ENCODE data around the gene ASB13. TPM values are rescaled to one million over a fixed set of nuclear protein-coding genes. Genes with fewer than 3 reads are reported as not detected.

The ASB13 gene
- total and polyA plus RNA-seq, 2 experiments from 2014 or later: 11.6 to 20.2 TPM

DNA sequence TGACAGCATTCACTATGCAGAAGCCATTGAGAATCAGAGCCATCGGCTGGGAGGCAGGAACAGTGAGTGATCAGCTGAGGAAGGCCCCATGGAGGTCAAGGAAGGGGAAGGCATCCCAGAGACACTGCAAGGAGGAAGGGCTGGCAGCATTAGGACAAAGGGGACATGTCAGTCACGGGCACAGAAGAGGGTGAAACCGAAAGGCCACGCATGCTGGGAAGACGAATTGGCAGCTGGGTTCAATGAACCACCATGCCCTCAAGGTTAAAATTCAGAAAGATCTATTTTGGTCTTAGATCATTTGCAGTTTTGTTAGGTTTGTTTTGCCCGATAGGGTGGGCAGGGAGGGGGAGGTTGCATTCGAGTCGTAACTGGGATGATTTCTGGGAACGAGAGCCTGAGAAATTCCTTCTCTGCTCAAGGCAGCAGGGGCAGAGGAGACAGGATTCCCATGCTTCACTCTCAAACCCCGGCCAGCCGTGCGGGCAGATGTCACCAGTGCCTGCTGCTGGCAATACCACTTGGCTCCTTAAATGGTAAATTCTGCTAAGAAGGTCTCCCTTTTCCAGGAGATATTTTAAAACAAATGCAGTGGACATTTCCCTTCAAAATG, 57.7 kb downstream of the ASB13 start (continued):
- TF ChIP-seq, protein P1, sequence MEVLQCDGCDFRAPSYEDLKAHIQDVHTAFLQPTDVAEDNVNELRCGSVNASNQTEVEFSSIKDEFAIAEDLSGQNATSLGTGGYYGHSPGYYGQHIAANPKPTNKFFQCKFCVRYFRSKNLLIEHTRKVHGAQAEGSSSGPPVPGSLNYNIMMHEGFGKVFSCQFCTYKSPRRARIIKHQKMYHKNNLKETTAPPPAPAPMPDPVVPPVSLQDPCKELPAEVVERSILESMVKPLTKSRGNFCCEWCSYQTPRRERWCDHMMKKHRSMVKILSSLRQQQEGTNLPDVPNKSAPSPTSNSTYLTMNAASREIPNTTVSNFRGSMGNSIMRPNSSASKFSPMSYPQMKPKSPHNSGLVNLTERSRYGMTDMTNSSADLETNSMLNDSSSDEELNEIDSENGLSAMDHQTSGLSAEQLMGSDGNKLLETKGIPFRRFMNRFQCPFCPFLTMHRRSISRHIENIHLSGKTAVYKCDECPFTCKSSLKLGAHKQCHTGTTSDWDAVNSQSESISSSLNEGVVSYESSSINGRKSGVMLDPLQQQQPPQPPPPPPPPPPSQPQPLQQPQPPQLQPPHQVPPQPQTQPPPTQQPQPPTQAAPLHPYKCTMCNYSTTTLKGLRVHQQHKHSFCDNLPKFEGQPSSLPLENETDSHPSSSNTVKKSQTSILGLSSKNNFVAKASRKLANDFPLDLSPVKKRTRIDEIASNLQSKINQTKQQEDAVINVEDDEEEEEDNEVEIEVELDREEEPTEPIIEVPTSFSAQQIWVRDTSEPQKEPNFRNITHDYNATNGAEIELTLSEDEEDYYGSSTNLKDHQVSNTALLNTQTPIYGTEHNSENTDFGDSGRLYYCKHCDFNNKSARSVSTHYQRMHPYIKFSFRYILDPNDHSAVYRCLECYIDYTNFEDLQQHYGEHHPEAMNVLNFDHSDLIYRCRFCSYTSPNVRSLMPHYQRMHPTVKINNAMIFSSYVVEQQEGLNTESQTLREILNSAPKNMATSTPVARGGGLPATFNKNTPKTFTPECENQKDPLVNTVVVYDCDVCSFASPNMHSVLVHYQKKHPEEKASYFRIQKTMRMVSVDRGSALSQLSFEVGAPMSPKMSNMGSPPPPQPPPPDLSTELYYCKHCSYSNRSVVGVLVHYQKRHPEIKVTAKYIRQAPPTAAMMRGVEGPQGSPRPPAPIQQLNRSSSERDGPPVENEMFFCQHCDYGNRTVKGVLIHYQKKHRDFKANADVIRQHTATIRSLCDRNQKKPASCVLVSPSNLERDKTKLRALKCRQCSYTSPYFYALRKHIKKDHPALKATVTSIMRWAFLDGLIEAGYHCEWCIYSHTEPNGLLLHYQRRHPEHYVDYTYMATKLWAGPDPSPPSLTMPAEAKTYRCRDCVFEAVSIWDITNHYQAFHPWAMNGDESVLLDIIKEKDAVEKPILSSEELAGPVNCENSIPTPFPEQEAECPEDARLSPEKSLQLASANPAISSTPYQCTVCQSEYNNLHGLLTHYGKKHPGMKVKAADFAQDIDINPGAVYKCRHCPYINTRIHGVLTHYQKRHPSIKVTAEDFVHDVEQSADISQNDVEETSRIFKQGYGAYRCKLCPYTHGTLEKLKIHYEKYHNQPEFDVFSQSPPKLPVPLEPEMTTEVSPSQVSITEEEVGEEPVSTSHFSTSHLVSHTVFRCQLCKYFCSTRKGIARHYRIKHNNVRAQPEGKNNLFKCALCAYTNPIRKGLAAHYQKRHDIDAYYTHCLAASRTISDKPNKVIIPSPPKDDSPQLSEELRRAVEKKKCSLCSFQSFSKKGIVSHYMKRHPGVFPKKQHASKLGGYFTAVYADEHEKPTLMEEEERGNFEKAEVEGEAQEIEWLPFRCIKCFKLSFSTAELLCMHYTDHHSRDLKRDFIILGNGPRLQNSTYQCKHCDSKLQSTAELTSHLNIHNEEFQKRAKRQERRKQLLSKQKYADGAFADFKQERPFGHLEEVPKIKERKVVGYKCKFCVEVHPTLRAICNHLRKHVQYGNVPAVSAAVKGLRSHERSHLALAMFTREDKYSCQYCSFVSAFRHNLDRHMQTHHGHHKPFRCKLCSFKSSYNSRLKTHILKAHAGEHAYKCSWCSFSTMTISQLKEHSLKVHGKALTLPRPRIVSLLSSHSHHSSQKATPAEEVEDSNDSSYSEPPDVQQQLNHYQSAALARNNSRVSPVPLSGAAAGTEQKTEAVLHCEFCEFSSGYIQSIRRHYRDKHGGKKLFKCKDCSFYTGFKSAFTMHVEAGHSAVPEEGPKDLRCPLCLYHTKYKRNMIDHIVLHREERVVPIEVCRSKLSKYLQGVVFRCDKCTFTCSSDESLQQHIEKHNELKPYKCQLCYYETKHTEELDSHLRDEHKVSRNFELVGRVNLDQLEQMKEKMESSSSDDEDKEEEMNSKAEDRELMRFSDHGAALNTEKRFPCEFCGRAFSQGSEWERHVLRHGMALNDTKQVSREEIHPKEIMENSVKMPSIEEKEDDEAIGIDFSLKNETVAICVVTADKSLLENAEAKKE (CRISPR knock-in tag; IDR thresholded peaks at IDR 0.05): no peak
- TF ChIP-seq STAT1 (IDR thresholded peaks at IDR 0.05; ENCODE audit: unreplicated experiment) (no peak), EZH2phosphoT487 (IDR thresholded peaks at IDR 0.05; ENCODE audit: unreplicated experiment) (no peak), ZNF331 (CRISPR knock-in tag; IDR thresholded peaks at IDR 0.05; ENCODE audit: low read depth) (no peak), EZH2 (IDR thresholded peaks at IDR 0.05; ENCODE audit: low read depth, unreplicated experiment) (no peak)

DNA sequence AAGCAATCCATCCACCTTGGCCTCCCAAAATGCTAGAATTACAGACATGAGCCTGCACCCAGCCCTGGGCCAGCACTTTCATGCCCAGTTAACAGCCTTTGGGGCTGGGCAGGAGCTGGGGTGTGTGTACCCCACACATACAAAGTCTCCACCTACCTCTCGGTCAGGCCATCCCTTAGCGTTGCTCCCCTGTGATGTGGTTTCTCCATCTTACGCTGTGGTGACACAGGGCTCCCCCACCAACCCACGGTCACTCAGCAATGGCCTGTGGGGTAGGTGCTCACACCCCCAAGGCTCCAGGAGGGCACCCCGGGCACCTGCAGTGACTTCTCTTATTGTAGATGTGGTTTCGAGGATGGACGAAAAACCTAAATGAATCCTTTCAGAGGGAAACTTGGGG, 58.8 kb downstream of the ASB13 start:
- Histone ChIP-seq H3K4me1 (ENCODE audit: insufficient read depth) (no peaks in the 10 kb centered on the region), H2AFZ (no peak overlapping the region), H4K20me1 (replicated peaks; ENCODE audit: insufficient read depth) (no peaks in the 10 kb centered on the region), H3K4me2 (no peak overlapping the region), H3K36me3 (ENCODE audit: insufficient read depth) (no peaks in the 10 kb centered on the region), H3K79me2 (replicated peaks; ENCODE audit: insufficient read depth) (no peaks in the 10 kb centered on the region), H3K9me2 (ENCODE audit: insufficient read depth) (no peaks in the 10 kb centered on the region), H3K4me3 (no peak overlapping the region), H3F3A (replicated peaks; ENCODE audit: low read depth) (no peaks in the 10 kb centered on the region), H3K27ac (ENCODE audit: low read depth) (no peak overlapping the region), H3K27me3 (ENCODE audit: insufficient read depth) (no peaks in the 10 kb centered on the region)
- no peak for DNase-seq (ENCODE audit: low spot score)
- H3K27me3 Mint-ChIP-seq (ENCODE audit: insufficient read depth, low read depth, poor library complexity): peaks cover 5% of the 10 kb centered on the region
- H3K4me1 Mint-ChIP-seq: no peaks in the 10 kb centered on the region; the same call in 2 of the 3 replicates
- no peaks in the 10 kb centered on the region; the same call in 2 of the 3 replicates for H3K9me3 Mint-ChIP-seq
- H3K36me3 Mint-ChIP-seq (ENCODE audit: low read depth): no peaks in the 10 kb centered on the region
- H3K27ac Mint-ChIP-seq: no peak overlapping the region
- no peak overlapping the region for H3K4me3 Mint-ChIP-seq
- TF ChIP-seq, protein P2, sequence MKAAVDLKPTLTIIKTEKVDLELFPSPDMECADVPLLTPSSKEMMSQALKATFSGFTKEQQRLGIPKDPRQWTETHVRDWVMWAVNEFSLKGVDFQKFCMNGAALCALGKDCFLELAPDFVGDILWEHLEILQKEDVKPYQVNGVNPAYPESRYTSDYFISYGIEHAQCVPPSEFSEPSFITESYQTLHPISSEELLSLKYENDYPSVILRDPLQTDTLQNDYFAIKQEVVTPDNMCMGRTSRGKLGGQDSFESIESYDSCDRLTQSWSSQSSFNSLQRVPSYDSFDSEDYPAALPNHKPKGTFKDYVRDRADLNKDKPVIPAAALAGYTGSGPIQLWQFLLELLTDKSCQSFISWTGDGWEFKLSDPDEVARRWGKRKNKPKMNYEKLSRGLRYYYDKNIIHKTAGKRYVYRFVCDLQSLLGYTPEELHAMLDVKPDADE (IDR thresholded peaks at IDR 0.05): no peak
- no peak for TF ChIP-seq NANOG (IDR thresholded peaks at IDR 0.05; ENCODE audit: borderline replicate concordance)
- TF ChIP-seq ZNF114 (CRISPR knock-in tag; IDR thresholded peaks at IDR 0.05): no peak
- no peak for TF ChIP-seq CREB1 (CRISPR knock-in tag; IDR thresholded peaks at IDR 0.05; ENCODE audit: low read depth)
- no peak for TF ChIP-seq EZH2 (IDR thresholded peaks at IDR 0.05; ENCODE audit: low read depth, unreplicated experiment)
- TF ChIP-seq, protein P3, sequence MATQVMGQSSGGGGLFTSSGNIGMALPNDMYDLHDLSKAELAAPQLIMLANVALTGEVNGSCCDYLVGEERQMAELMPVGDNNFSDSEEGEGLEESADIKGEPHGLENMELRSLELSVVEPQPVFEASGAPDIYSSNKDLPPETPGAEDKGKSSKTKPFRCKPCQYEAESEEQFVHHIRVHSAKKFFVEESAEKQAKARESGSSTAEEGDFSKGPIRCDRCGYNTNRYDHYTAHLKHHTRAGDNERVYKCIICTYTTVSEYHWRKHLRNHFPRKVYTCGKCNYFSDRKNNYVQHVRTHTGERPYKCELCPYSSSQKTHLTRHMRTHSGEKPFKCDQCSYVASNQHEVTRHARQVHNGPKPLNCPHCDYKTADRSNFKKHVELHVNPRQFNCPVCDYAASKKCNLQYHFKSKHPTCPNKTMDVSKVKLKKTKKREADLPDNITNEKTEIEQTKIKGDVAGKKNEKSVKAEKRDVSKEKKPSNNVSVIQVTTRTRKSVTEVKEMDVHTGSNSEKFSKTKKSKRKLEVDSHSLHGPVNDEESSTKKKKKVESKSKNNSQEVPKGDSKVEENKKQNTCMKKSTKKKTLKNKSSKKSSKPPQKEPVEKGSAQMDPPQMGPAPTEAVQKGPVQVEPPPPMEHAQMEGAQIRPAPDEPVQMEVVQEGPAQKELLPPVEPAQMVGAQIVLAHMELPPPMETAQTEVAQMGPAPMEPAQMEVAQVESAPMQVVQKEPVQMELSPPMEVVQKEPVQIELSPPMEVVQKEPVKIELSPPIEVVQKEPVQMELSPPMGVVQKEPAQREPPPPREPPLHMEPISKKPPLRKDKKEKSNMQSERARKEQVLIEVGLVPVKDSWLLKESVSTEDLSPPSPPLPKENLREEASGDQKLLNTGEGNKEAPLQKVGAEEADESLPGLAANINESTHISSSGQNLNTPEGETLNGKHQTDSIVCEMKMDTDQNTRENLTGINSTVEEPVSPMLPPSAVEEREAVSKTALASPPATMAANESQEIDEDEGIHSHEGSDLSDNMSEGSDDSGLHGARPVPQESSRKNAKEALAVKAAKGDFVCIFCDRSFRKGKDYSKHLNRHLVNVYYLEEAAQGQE (IDR thresholded peaks at IDR 0.05; ENCODE audit: unreplicated experiment): no peak
- no peak for TF ChIP-seq STAT1 (IDR thresholded peaks at IDR 0.05; ENCODE audit: unreplicated experiment)
- TF ChIP-seq JUNB (IDR thresholded peaks at IDR 0.05; ENCODE audit: unreplicated experiment): no peak
- no peak for TF ChIP-seq ZNF331 (CRISPR knock-in tag; IDR thresholded peaks at IDR 0.05; ENCODE audit: low read depth)
- TF ChIP-seq CTCF (conservative IDR thresholded peaks at IDR 0.05; ENCODE audit: low read depth in 2 of 2): no peak
- TF ChIP-seq EZH2phosphoT487 (IDR thresholded peaks at IDR 0.05; ENCODE audit: unreplicated experiment): no peak
- no peak for ATAC-seq

Data from GM23338 (cell line).